Central memory CD8-positive, alpha-beta T cell (primary cell): ENCODE measurements around the gene SRA1.
A peak's percentile ranks its signal among the peaks of the same experiment; 100 is the strongest.
"Not testable (repeated sequence)": the region's sequence is repeated elsewhere in the genome, so short reads cannot be mapped to it uniquely, and the experiment has no call there.

ENCODE experiments used
- ATAC-seq: fragments of 150-1000 bp; cut with Tn5 transposase; replicated peaks from 2 replicates; pipeline ENCODE4 v1.10.0; 2022; ENCODE audit warnings: mild to moderate bottlenecking, moderate FRiP score, moderate number of reproducible peaks; ENCODE audit not compliant: poor library complexity, severe bottlenecking; ENCODE audit errors: extremely low read depth
- DNase-seq, 2 donors: peaks; one replicate each; pipeline ENCODE4 v3.0.0; 2021; ENCODE audit warnings: low spot score in 2 of 2
- H3K27ac Mint-ChIP-seq: one replicate; pipeline ENCODE4 v1.8.0; 2022; ENCODE audit warnings: low read depth, mild to moderate bottlenecking, moderate library complexity, mixed read lengths
- H3K27me3 Mint-ChIP-seq: one replicate; pipeline ENCODE4 v1.8.0; 2022; ENCODE audit warnings: mixed read lengths
- H3K36me3 Mint-ChIP-seq: one replicate; pipeline ENCODE4 v1.8.0; 2022; ENCODE audit warnings: mild to moderate bottlenecking, moderate library complexity, mixed read lengths; ENCODE audit not compliant: insufficient read depth
- H3K4me1 Mint-ChIP-seq: one replicate; pipeline ENCODE4 v1.8.0; 2022; ENCODE audit warnings: mixed read lengths
- H3K4me3 Mint-ChIP-seq: one replicate; pipeline ENCODE4 v1.8.0; 2022; ENCODE audit warnings: mild to moderate bottlenecking, moderate library complexity, mixed read lengths
- H3K9me3 Mint-ChIP-seq: one replicate; pipeline ENCODE4 v1.8.0; 2022; ENCODE audit warnings: mixed read lengths

Gene SRA1

GRCh38 chr5:140590861-140591260, 33.6 kb upstream of the SRA1 start:
- H3K4me3 Mint-ChIP-seq: no peak overlapping the region
- H3K4me1 Mint-ChIP-seq: no peaks in the 10 kb centered on the region
- peaks cover 11% of the 10 kb centered on the region for H3K27me3 Mint-ChIP-seq
- no peak for ATAC-seq
- no peak for DNase-seq
- H3K27ac Mint-ChIP-seq: no peak overlapping the region
- no peaks in the 10 kb centered on the region for H3K9me3 Mint-ChIP-seq
- no peaks in the 10 kb centered on the region for H3K36me3 Mint-ChIP-seq

- DNase-seq: no peak
- no peak for ATAC-seq
Measured at GRCh38 chr5:140588311-140589070, 31.2 kb upstream of the SRA1 start.

GRCh38 chr5:140587495-140587894, 30.2 kb upstream of the SRA1 start:
- no peaks in the 10 kb centered on the region for H3K36me3 Mint-ChIP-seq
- no peak for DNase-seq
- peak overlapping the region; percentile 41 for H3K27ac Mint-ChIP-seq
- no peak for ATAC-seq
- no peaks in the 10 kb centered on the region for H3K4me1 Mint-ChIP-seq
- no peak overlapping the region for H3K4me3 Mint-ChIP-seq
- no peaks in the 10 kb centered on the region for H3K9me3 Mint-ChIP-seq
- H3K27me3 Mint-ChIP-seq: peaks cover 26% of the 10 kb centered on the region

More at GRCh38 chr5:140588311-140589070, 31.2 kb upstream of the SRA1 start:
- H3K4me1 Mint-ChIP-seq: no peaks in the 10 kb centered on the region
- no peaks in the 10 kb centered on the region for H3K9me3 Mint-ChIP-seq
- no peaks in the 10 kb centered on the region for H3K36me3 Mint-ChIP-seq
- H3K27ac Mint-ChIP-seq: peak overlapping the region; percentile 41
- peaks cover 16% of the 10 kb centered on the region for H3K27me3 Mint-ChIP-seq
- no peak overlapping the region for H3K4me3 Mint-ChIP-seq

- H3K27me3 Mint-ChIP-seq: peaks cover 30% of the 10 kb centered on the region
- not testable (repeated sequence) for H3K4me3 Mint-ChIP-seq, H3K27ac Mint-ChIP-seq, H3K9me3 Mint-ChIP-seq, ATAC-seq, H3K36me3 Mint-ChIP-seq, H3K4me1 Mint-ChIP-seq, DNase-seq
Measured at GRCh38 chr5:140579188-140579747, 22.0 kb upstream of the SRA1 start.

GRCh38 chr5:140576776-140577201, 19.5 kb upstream of the SRA1 start:
- peaks cover 2% of the 10 kb centered on the region for H3K36me3 Mint-ChIP-seq
- H3K27ac Mint-ChIP-seq: no peak overlapping the region
- no peaks in the 10 kb centered on the region for H3K9me3 Mint-ChIP-seq
- H3K4me1 Mint-ChIP-seq: no peaks in the 10 kb centered on the region
- H3K27me3 Mint-ChIP-seq: peaks cover 12% of the 10 kb centered on the region
- no peak for ATAC-seq
- H3K4me3 Mint-ChIP-seq: no peak overlapping the region
- no peak for DNase-seq

GRCh38 chr5:140575309-140575708, 18.0 kb upstream of the SRA1 start:
- DNase-seq (no peak), ATAC-seq (no peak)
- H3K4me1 Mint-ChIP-seq: peaks cover 2% of the 10 kb centered on the region
- no peaks in the 10 kb centered on the region for H3K36me3 Mint-ChIP-seq
- H3K9me3 Mint-ChIP-seq: no peaks in the 10 kb centered on the region
- H3K27me3 Mint-ChIP-seq: no peaks in the 10 kb centered on the region
- H3K4me3 Mint-ChIP-seq: no peak overlapping the region
- no peak overlapping the region for H3K27ac Mint-ChIP-seq

- Mint-ChIP-seq H3K27ac (no peak overlapping the region), H3K27me3 (no peaks in the 10 kb centered on the region)
Measured at GRCh38 chr5:140574165-140574564, 16.9 kb upstream of the SRA1 start.

GRCh38 chr5:140573683-140574082, 16.4 kb upstream of the SRA1 start:
- H3K36me3 Mint-ChIP-seq: peaks cover 3% of the 10 kb centered on the region
- H3K4me3 Mint-ChIP-seq: no peak overlapping the region
- H3K4me1 Mint-ChIP-seq: peaks cover 12% of the 10 kb centered on the region
- H3K27me3 Mint-ChIP-seq: no peaks in the 10 kb centered on the region
- H3K9me3 Mint-ChIP-seq: no peaks in the 10 kb centered on the region
- DNase-seq (no peak), ATAC-seq (no peak)
- H3K27ac Mint-ChIP-seq: no peak overlapping the region

More at GRCh38 chr5:140574165-140574564, 16.9 kb upstream of the SRA1 start:
- no peaks in the 10 kb centered on the region for H3K9me3 Mint-ChIP-seq
- H3K4me3 Mint-ChIP-seq: no peak overlapping the region
- ATAC-seq (no peak), DNase-seq (no peak)
- peaks cover 3% of the 10 kb centered on the region for H3K36me3 Mint-ChIP-seq
- peaks cover 7% of the 10 kb centered on the region for H3K4me1 Mint-ChIP-seq

GRCh38 chr5:140571105-140571504, 13.8 kb upstream of the SRA1 start:
- Mint-ChIP-seq H3K27ac (no peak overlapping the region), H3K27me3 (no peaks in the 10 kb centered on the region), H3K9me3 (no peaks in the 10 kb centered on the region), H3K36me3 (peaks cover 3% of the 10 kb centered on the region), H3K4me1 (peaks cover 35% of the 10 kb centered on the region), H3K4me3 (no peak overlapping the region)
- ATAC-seq: no peak
- DNase-seq: no peak

- Mint-ChIP-seq H3K9me3 (no peaks in the 10 kb centered on the region), H3K27ac (peak overlapping the region; percentile 94), H3K27me3 (no peaks in the 10 kb centered on the region), H3K4me1 (peaks cover 41% of the 10 kb centered on the region), H3K36me3 (peaks cover 3% of the 10 kb centered on the region), H3K4me3 (peak overlapping the region; percentile 21)
- ATAC-seq (no peak), DNase-seq (no peak)
Measured at GRCh38 chr5:140570488-140570887, 13.2 kb upstream of the SRA1 start.

GRCh38 chr5:140570058-140570457, 12.8 kb upstream of the SRA1 start:
- peak overlapping the region; percentile 21 for H3K4me3 Mint-ChIP-seq
- H3K9me3 Mint-ChIP-seq: no peaks in the 10 kb centered on the region

GRCh38 chr5:140569197-140569596, 11.9 kb upstream of the SRA1 start:
- DNase-seq (no peak), ATAC-seq (no peak)
- Mint-ChIP-seq H3K4me3 (peak overlapping the region; percentile 64), H3K4me1 (peaks cover 52% of the 10 kb centered on the region), H3K36me3 (peaks cover 11% of the 10 kb centered on the region), H3K9me3 (no peaks in the 10 kb centered on the region), H3K27ac (peak overlapping the region; percentile 94), H3K27me3 (no peaks in the 10 kb centered on the region)

More at GRCh38 chr5:140570058-140570457, 12.8 kb upstream of the SRA1 start:
- peaks cover 6% of the 10 kb centered on the region for H3K36me3 Mint-ChIP-seq
- ATAC-seq: no peak
- peaks cover 45% of the 10 kb centered on the region for H3K4me1 Mint-ChIP-seq
- DNase-seq: no peak
- H3K27ac Mint-ChIP-seq: peak overlapping the region; percentile 94
- no peaks in the 10 kb centered on the region for H3K27me3 Mint-ChIP-seq

- Mint-ChIP-seq H3K27me3 (no peaks in the 10 kb centered on the region), H3K27ac (peak overlapping the region; percentile 94), H3K4me3 (peak overlapping the region; percentile 64), H3K36me3 (peaks cover 11% of the 10 kb centered on the region), H3K4me1 (peaks cover 58% of the 10 kb centered on the region), H3K9me3 (no peaks in the 10 kb centered on the region)
- DNase-seq (no peak), ATAC-seq (no peak)
Measured at GRCh38 chr5:140568443-140569063, 11.3 kb upstream of the SRA1 start.
